ENCODE data around the gene CNKSR3. TPM values are rescaled to one million over a fixed set of nuclear protein-coding genes. Genes with fewer than 3 reads are reported as not detected.

Gene CNKSR3
- total RNA-seq, 1 donor from 2014 or later = 9.5 TPM

DNA sequence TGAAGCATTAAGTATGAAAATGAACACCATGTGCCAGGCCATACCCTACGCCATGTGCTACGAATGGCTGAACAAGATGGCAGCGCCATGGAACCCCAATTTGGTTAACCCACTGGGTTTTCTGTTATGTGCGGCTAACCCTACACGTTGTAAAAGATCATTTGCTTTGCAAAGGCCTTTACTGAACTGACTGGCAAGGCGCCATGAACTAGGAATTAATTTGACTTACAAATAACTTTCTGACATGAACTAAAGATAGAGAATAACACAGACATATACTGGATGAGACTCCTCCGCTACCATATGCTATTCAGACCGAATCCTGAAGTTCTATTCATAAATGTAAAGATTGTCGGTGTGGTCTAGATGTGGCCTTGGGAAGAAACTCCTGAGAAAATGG, 3.9 kb downstream of the CNKSR3 start:
- Histone ChIP-seq H3K4me1 (peaks cover 10% of the 10 kb centered on the region), H3K4me3 (no peak overlapping the region), H3K36me3 (no peaks in the 10 kb centered on the region), H3K27me3 (ENCODE audit: low read depth) (no peaks in the 10 kb centered on the region), H3K27ac (no peak overlapping the region), H3K9me3 (no peaks in the 10 kb centered on the region)
- TF ChIP-seq CTCF (IDR thresholded peaks at IDR 0.05) = no peak
- DNase-seq = no peak
- intact Hi-C loops (cut with DNase I) = no loop called here
- no peak for ATAC-seq

GRCh38 chr6:154506108-154506507, 4.4 kb downstream of the CNKSR3 start:
- H3K27me3 ChIP-seq (ENCODE audit: low read depth) = no peaks in the 10 kb centered on the region

GRCh38 chr6:154504865-154505449, 5.5 kb downstream of the CNKSR3 start:
- no peaks in the 10 kb centered on the region for H3K36me3 ChIP-seq
- intact Hi-C loops (cut with DNase I) = no loop called here
- H3K27ac ChIP-seq = no peak overlapping the region
- H3K27me3 ChIP-seq (ENCODE audit: low read depth) = no peaks in the 10 kb centered on the region
- H3K4me1 ChIP-seq = peaks cover 10% of the 10 kb centered on the region
- no peak for ATAC-seq
- no peak for DNase-seq
- no peak for TF ChIP-seq CTCF (IDR thresholded peaks at IDR 0.05)
- H3K9me3 ChIP-seq = no peaks in the 10 kb centered on the region
- no peak overlapping the region for H3K4me3 ChIP-seq

More at GRCh38 chr6:154506108-154506507, 4.4 kb downstream of the CNKSR3 start:
- peaks cover 10% of the 10 kb centered on the region for H3K4me1 ChIP-seq
- TF ChIP-seq CTCF (IDR thresholded peaks at IDR 0.05) = no peak
- DNase-seq (no peak), ATAC-seq (no peak)
- no peak overlapping the region for H3K27ac ChIP-seq
- H3K36me3 ChIP-seq = no peaks in the 10 kb centered on the region
- intact Hi-C loops (cut with DNase I) = no loop called here
- no peaks in the 10 kb centered on the region for H3K9me3 ChIP-seq
- H3K4me3 ChIP-seq = no peak overlapping the region

- H3K27ac ChIP-seq = no peak overlapping the region
- no peak overlapping the region for H3K4me3 ChIP-seq
- intact Hi-C loops (cut with DNase I) = no loop called here
- ATAC-seq = no peak
- H3K36me3 ChIP-seq = no peaks in the 10 kb centered on the region
- peaks cover 10% of the 10 kb centered on the region for H3K4me1 ChIP-seq
- no peaks in the 10 kb centered on the region for H3K27me3 ChIP-seq (ENCODE audit: low read depth)
- DNase-seq = no peak
- no peak for TF ChIP-seq CTCF (IDR thresholded peaks at IDR 0.05)
- H3K9me3 ChIP-seq = no peaks in the 10 kb centered on the region
Measured at GRCh38 chr6:154504102-154504501, 6.4 kb downstream of the CNKSR3 start.

- Histone ChIP-seq H3K27me3 (ENCODE audit: low read depth) (no peaks in the 10 kb centered on the region), H3K4me3 (no peak overlapping the region), H3K4me1 (peaks cover 10% of the 10 kb centered on the region), H3K36me3 (no peaks in the 10 kb centered on the region), H3K9me3 (no peaks in the 10 kb centered on the region), H3K27ac (no peak overlapping the region)
- DNase-seq = no peak
- intact Hi-C loops (cut with DNase I) = no loop called here
- ATAC-seq = no peak
- TF ChIP-seq CTCF (IDR thresholded peaks at IDR 0.05) = no peak
Measured at GRCh38 chr6:154503658-154504057, 6.8 kb downstream of the CNKSR3 start.

Measured in lower lobe of right lung (tissue), 2 donors.